GM19452 (cell line): ENCODE data around the gene LRFN3.
"Not testable (repeated sequence)": the region's sequence is repeated elsewhere in the genome, so short reads cannot be mapped to it uniquely, and the experiment has no call there.

Source experiments
- ATAC-seq: cut with Tn5 transposase; IDR thresholded peaks from one replicate; pipeline ENCODE4 v1.9.1; 2021; ENCODE audit not compliant: unreplicated experiment

Gene LRFN3

GRCh38 chr19:35963514-35963913 lies 27.3 kb downstream of the LRFN3 start:
- no peak for ATAC-seq

GRCh38 chr19:35966771-35967170 lies 30.6 kb downstream of the LRFN3 start:
- ATAC-seq = no peak

- ATAC-seq = no peak
These were observed 37.3 kb downstream of the LRFN3 start for GRCh38 chr19:35973487-35973886.

- ATAC-seq = no peak
These were observed 39.5 kb downstream of the LRFN3 start for GRCh38 chr19:35975608-35976214.

- no peak for ATAC-seq
These were observed 41.5 kb downstream of the LRFN3 start for GRCh38 chr19:35977446-35978222.

- no peak for ATAC-seq
These were observed 42.1 kb downstream of the LRFN3 start for GRCh38 chr19:35978271-35978670.

- no peak for ATAC-seq
These were observed 42.7 kb downstream of the LRFN3 start for GRCh38 chr19:35978832-35979365.

GRCh38 chr19:35980997-35981396 lies 44.8 kb downstream of the LRFN3 start:
- not testable (repeated sequence) for ATAC-seq

- ATAC-seq = no peak
These were observed 47.0 kb downstream of the LRFN3 start for GRCh38 chr19:35983177-35983576.

- no peak for ATAC-seq
These were observed 49.9 kb downstream of the LRFN3 start for GRCh38 chr19:35986111-35986510.

- no peak for ATAC-seq
These were observed 50.7 kb downstream of the LRFN3 start for GRCh38 chr19:35986664-35987570.

GRCh38 chr19:35987571-35987896 lies 51.4 kb downstream of the LRFN3 start:
- ATAC-seq = no peak

GRCh38 chr19:35988824-35989223 lies 52.6 kb downstream of the LRFN3 start:
- no peak for ATAC-seq

- ATAC-seq = no peak
These were observed 54.0 kb downstream of the LRFN3 start for GRCh38 chr19:35990156-35990555.

- no peak for ATAC-seq
These were observed 54.9 kb downstream of the LRFN3 start for GRCh38 chr19:35990771-35991730.

GRCh38 chr19:35991731-35992450 lies 55.7 kb downstream of the LRFN3 start:
- no peak for ATAC-seq

GRCh38 chr19:35992907-35993765 lies 57.0 kb downstream of the LRFN3 start:
- ATAC-seq = no peak

- ATAC-seq = no peak
These were observed 57.9 kb downstream of the LRFN3 start for GRCh38 chr19:35993923-35994598.
